WTC11 (cell line): ENCODE measurements around the gene RCAN2.

Experiments used
- CREB1 ChIP-seq: sonication (generic); formaldehyde crosslinking; IDR thresholded peaks from 2 replicates; pipeline ENCODE4 v1.8.0; 2023; ENCODE audit warnings: mild to moderate bottlenecking, missing genetic modification reagents
- IRF2 ChIP-seq: sonication (generic); formaldehyde crosslinking; IDR thresholded peaks from 2 replicates; pipeline ENCODE4 v1.8.0; 2022; ENCODE audit warnings: low read depth, missing genetic modification reagents, borderline replicate concordance
- STAT6 ChIP-seq: sonication (generic); formaldehyde crosslinking; conservative IDR thresholded peaks from 2 replicates; pipeline ENCODE4 v1.8.1; 2023; ENCODE audit warnings: mild to moderate bottlenecking, low read depth, missing genetic modification reagents, moderate library complexity
- TEAD1 ChIP-seq: sonication (generic); formaldehyde crosslinking; IDR thresholded peaks from 2 replicates; pipeline ENCODE4 v1.8.0; 2022; ENCODE audit warnings: mild to moderate bottlenecking, missing genetic modification reagents
- USF2 ChIP-seq: sonication (generic); formaldehyde crosslinking; IDR thresholded peaks from 2 replicates; pipeline ENCODE4 v1.8.1; 2023; ENCODE audit warnings: mild to moderate bottlenecking, missing genetic modification reagents, moderate library complexity
- TF ChIP-seq, protein P1 (sequence below): fragments of 200-600 bp; IDR thresholded peaks from 2 replicates; pipeline ENCODE4 v1.8.0; 2022; ENCODE audit warnings: antibody characterized with exemption
- TF ChIP-seq, protein P2 (sequence below): sonication (generic); formaldehyde crosslinking; IDR thresholded peaks from 2 replicates; pipeline ENCODE4 v1.8.0; 2022; ENCODE audit warnings: mild to moderate bottlenecking, missing genetic modification reagents

GRCh38 chr6:46419576-46420002, 71.7 kb downstream of the RCAN2 start:
- TF ChIP-seq, protein P1, sequence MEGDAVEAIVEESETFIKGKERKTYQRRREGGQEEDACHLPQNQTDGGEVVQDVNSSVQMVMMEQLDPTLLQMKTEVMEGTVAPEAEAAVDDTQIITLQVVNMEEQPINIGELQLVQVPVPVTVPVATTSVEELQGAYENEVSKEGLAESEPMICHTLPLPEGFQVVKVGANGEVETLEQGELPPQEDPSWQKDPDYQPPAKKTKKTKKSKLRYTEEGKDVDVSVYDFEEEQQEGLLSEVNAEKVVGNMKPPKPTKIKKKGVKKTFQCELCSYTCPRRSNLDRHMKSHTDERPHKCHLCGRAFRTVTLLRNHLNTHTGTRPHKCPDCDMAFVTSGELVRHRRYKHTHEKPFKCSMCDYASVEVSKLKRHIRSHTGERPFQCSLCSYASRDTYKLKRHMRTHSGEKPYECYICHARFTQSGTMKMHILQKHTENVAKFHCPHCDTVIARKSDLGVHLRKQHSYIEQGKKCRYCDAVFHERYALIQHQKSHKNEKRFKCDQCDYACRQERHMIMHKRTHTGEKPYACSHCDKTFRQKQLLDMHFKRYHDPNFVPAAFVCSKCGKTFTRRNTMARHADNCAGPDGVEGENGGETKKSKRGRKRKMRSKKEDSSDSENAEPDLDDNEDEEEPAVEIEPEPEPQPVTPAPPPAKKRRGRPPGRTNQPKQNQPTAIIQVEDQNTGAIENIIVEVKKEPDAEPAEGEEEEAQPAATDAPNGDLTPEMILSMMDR = no peak; the same call in none of the 2 replicates
- TF ChIP-seq STAT6 (CRISPR knock-in tag) (no peak), USF2 (CRISPR knock-in tag) (no peak), CREB1 (CRISPR knock-in tag) (no peak), TEAD1 (CRISPR knock-in tag) (no peak), IRF2 (CRISPR knock-in tag) (no peak)
- TF ChIP-seq, protein P2, sequence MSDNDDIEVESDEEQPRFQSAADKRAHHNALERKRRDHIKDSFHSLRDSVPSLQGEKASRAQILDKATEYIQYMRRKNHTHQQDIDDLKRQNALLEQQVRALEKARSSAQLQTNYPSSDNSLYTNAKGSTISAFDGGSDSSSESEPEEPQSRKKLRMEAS (CRISPR knock-in tag) = no peak
